GM23338 (cell line): Measurements from ENCODE around the gene PIP. TPM values are rescaled to one million over a fixed set of nuclear protein-coding genes. Genes with fewer than 3 reads are reported as not detected.
"Not testable (repeated sequence)": the region's sequence is repeated elsewhere in the genome, so short reads cannot be mapped to it uniquely, and the experiment has no call there.

Experiments
- ATAC-seq: fragments of 200-7000 bp; cut with Tn5 transposase; 3 replicates; pipeline ENCODE4 v1.9.1; 2020
- DNase-seq: peaks from one replicate; pipeline ENCODE4 v3.0.0-alpha.2; 2015; ENCODE audit warnings: low spot score
- H2AFZ ChIP-seq: fragments of 200-600 bp; sonication (generic); 2 replicates; pipeline ENCODE4 v1.8.0; 2016; ENCODE audit warnings: antibody characterized with exemption, mild to moderate bottlenecking, moderate library complexity
- H3F3A ChIP-seq: fragments of 200-600 bp; sonication (generic); replicated peaks from 2 replicates; pipeline ENCODE4 v1.8.0; 2017; ENCODE audit warnings: antibody characterized with exemption, mixed run types, low read depth
- H3K27ac ChIP-seq: fragments of 200-600 bp; sonication (generic); 2 replicates; pipeline ENCODE4 v1.6.1; 2016; ENCODE audit warnings: low read depth
- H3K27me3 ChIP-seq: fragments of 200-600 bp; sonication (generic); 2 replicates; pipeline ENCODE4 v1.8.0; 2016; ENCODE audit warnings: mild to moderate bottlenecking, mixed run types, moderate library complexity; ENCODE audit not compliant: insufficient read depth
- H3K36me3 ChIP-seq: fragments of 200-600 bp; sonication (generic); 2 replicates; pipeline ENCODE4 v1.8.0; 2016; ENCODE audit warnings: mild to moderate bottlenecking; ENCODE audit not compliant: insufficient read depth
- H3K4me1 ChIP-seq: fragments of 200-600 bp; sonication (generic); 2 replicates; pipeline ENCODE4 v1.8.0; 2016; ENCODE audit warnings: mild to moderate bottlenecking, moderate library complexity; ENCODE audit not compliant: insufficient read depth
- H3K4me2 ChIP-seq: fragments of 200-600 bp; sonication (generic); 2 replicates; pipeline ENCODE4 v1.7.1; 2017; ENCODE audit warnings: mixed run types
- H3K4me3 ChIP-seq: fragments of 200-600 bp; sonication (generic); 2 replicates; pipeline ENCODE4 v1.6.1; 2016; ENCODE audit warnings: mixed run types
- H3K79me2 ChIP-seq: fragments of 200-600 bp; sonication (generic); replicated peaks from 2 replicates; pipeline ENCODE4 v1.8.0; 2017; ENCODE audit warnings: mild to moderate bottlenecking; ENCODE audit not compliant: insufficient read depth
- H3K9me2 ChIP-seq: fragments of 200-600 bp; sonication (generic); 2 replicates; pipeline ENCODE4 v1.8.0; 2017; ENCODE audit not compliant: insufficient read depth
- H4K20me1 ChIP-seq: fragments of 200-600 bp; sonication (generic); replicated peaks from 2 replicates; pipeline ENCODE4 v1.8.0; 2017; ENCODE audit warnings: mild to moderate bottlenecking; ENCODE audit not compliant: insufficient read depth
- H3K27ac Mint-ChIP-seq: 2 replicates; pipeline ENCODE4 v1.8.0; 2020; ENCODE audit warnings: inconsistent platforms, mild to moderate bottlenecking, moderate library complexity, mixed read lengths
- H3K27me3 Mint-ChIP-seq: 3 replicates; pipeline ENCODE4 v1.8.0; 2022; ENCODE audit warnings: low read depth, mild to moderate bottlenecking, moderate library complexity, mixed read lengths, inconsistent platforms; ENCODE audit not compliant: insufficient read depth, poor library complexity
- H3K36me3 Mint-ChIP-seq: 3 replicates; pipeline ENCODE4 v1.8.0; 2021; ENCODE audit warnings: low read depth, mild to moderate bottlenecking, inconsistent platforms, moderate library complexity, mixed read lengths
- H3K4me1 Mint-ChIP-seq: 3 replicates; pipeline ENCODE4 v1.8.0; 2020; ENCODE audit warnings: mild to moderate bottlenecking, inconsistent platforms, mixed read lengths
- H3K4me3 Mint-ChIP-seq: 3 replicates; pipeline ENCODE4 v1.8.0; 2021; ENCODE audit warnings: moderate library complexity, mild to moderate bottlenecking, inconsistent platforms, mixed read lengths
- H3K9me3 Mint-ChIP-seq: 3 replicates; pipeline ENCODE4 v1.8.0; 2020; ENCODE audit warnings: moderate library complexity, mild to moderate bottlenecking, inconsistent platforms, mixed read lengths
- CREB1 ChIP-seq: fragments of 250-450 bp; sonication (Bioruptor Pico); IDR thresholded peaks from 2 replicates; pipeline ENCODE4 v1.5.0; 2020; ENCODE audit warnings: low read depth, mild to moderate bottlenecking, moderate library complexity
- EZH2 ChIP-seq: fragments of 200-600 bp; sonication (generic); IDR thresholded peaks from one replicate; pipeline ENCODE4 v1.8.0; 2017; ENCODE audit warnings: antibody characterized with exemption, mild to moderate bottlenecking, low read depth; ENCODE audit not compliant: unreplicated experiment
- EZH2phosphoT487 ChIP-seq: fragments of 200-600 bp; sonication (generic); IDR thresholded peaks from one replicate; pipeline ENCODE4 v1.8.1; 2018; ENCODE audit warnings: antibody characterized with exemption; ENCODE audit not compliant: unreplicated experiment
- JUNB ChIP-seq: IDR thresholded peaks from one replicate; pipeline ENCODE4 v1.6.1; 2016; ENCODE audit warnings: antibody characterized with exemption; ENCODE audit not compliant: unreplicated experiment
- NANOG ChIP-seq: IDR thresholded peaks from 2 replicates; pipeline ENCODE4 v1.6.1; 2016; ENCODE audit warnings: antibody characterized with exemption, borderline replicate concordance
- POLR2AphosphoS5 ChIP-seq: IDR thresholded peaks from 2 replicates; pipeline ENCODE4 v1.6.1; 2016; ENCODE audit warnings: antibody characterized with exemption, low read depth
- STAT1 ChIP-seq: IDR thresholded peaks from one replicate; pipeline ENCODE4 v1.6.1; 2016; ENCODE audit warnings: antibody characterized with exemption; ENCODE audit not compliant: unreplicated experiment
- ZNF114 ChIP-seq: fragments of 250-450 bp; sonication (Bioruptor Pico); IDR thresholded peaks from 2 replicates; pipeline ENCODE4 v1.5.0; 2020; ENCODE audit warnings: mild to moderate bottlenecking, moderate library complexity
- ZNF331 ChIP-seq: fragments of 250-450 bp; sonication (Bioruptor Pico); IDR thresholded peaks from 2 replicates; pipeline ENCODE4 v1.5.0; 2020; ENCODE audit warnings: low read depth, mild to moderate bottlenecking, moderate library complexity
- polyA plus RNA-seq: library from polyadenylated mRNA; unstranded; fragments of >200 nt; fragmentation: Nextera tagmentation; extraction: Ambion mirVana; gene quantifications from 2 replicates; pipeline ENCODE4 v1.2.1, GENCODE V29; 2016
- total RNA-seq: library from RNA; depleted of rRNA; stranded (reverse); fragments of >200 nt; shearing (Covaris generic); gene quantifications from 2 replicates; pipeline ENCODE4 v1.2.3, GENCODE V29; 2014
- TF ChIP-seq, protein P1 (sequence below): IDR thresholded peaks from one replicate; pipeline ENCODE4 v1.6.1; 2018; ENCODE audit warnings: antibody characterized with exemption; ENCODE audit not compliant: unreplicated experiment
- TF ChIP-seq, protein P2 (sequence below), 2 experiments: fragments of 200-600 bp in 1 of 2; sonication (generic) in 1 of 2; conservative IDR thresholded peaks; 2 replicates each; pipeline versions ENCODE4 v1.5.1 to v1.6.1; 2016 to 2017; ENCODE audit warnings: antibody characterized with exemption in 2 of 2, low read depth in 2 of 2, mild to moderate bottlenecking in 2 of 2, moderate library complexity in 1 of 2
- TF ChIP-seq, protein P3 (sequence below): fragments of 250-450 bp; sonication (Bioruptor Pico); IDR thresholded peaks from 2 replicates; pipeline ENCODE4 v1.5.0; 2020; ENCODE audit warnings: mild to moderate bottlenecking, moderate library complexity

The PIP gene
- total and polyA plus RNA-seq, 2 experiments from 2014 or later = not detected

DNA sequence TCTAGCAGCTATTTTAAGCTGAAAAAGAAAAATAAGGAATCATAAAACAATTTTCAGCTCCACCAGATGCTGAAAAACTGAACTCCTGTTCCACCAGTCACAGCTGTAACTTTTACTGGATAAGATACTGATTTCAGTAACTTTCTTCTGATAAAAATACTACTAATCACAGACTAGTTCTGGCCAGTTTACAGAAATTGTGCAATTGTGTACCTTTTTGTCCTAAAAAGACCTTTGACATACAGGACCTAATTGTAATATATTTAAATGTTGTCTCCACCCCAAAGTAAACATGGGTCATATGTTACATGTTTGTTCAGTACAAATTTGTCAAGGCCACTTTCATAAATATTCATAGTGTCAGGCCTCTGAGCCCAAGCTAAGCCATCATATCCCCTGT is 27.1 kb upstream of the PIP start:
- no peaks in the 10 kb centered on the region for H3K27me3 ChIP-seq
- H3K27ac ChIP-seq = no peak overlapping the region
- no peaks in the 10 kb centered on the region for H3K4me1 Mint-ChIP-seq
- H3K4me1 ChIP-seq = no peaks in the 10 kb centered on the region
- 0 out of 2 replicates have a peak, but pooled peaks cover 3% of the 10 kb centered on the region for H3K9me2 ChIP-seq
- DNase-seq (no peak), ATAC-seq (no peak)
- H3K9me3 Mint-ChIP-seq = peaks cover 9% of the 10 kb centered on the region; the same call in 2 of the 3 replicates
- H3K36me3 ChIP-seq = no peaks in the 10 kb centered on the region; the same call in 1 of the 2 replicates
- no peak overlapping the region for H3K4me3 Mint-ChIP-seq
- TF ChIP-seq NANOG = no peak
- TF ChIP-seq JUNB = no peak
- TF ChIP-seq ZNF114 = no peak
- TF ChIP-seq STAT1 = no peak
- no peak for TF ChIP-seq CREB1 (CRISPR knock-in tag)
- TF ChIP-seq EZH2phosphoT487 = no peak
- no peak for TF ChIP-seq POLR2AphosphoS5
- TF ChIP-seq, protein P1, sequence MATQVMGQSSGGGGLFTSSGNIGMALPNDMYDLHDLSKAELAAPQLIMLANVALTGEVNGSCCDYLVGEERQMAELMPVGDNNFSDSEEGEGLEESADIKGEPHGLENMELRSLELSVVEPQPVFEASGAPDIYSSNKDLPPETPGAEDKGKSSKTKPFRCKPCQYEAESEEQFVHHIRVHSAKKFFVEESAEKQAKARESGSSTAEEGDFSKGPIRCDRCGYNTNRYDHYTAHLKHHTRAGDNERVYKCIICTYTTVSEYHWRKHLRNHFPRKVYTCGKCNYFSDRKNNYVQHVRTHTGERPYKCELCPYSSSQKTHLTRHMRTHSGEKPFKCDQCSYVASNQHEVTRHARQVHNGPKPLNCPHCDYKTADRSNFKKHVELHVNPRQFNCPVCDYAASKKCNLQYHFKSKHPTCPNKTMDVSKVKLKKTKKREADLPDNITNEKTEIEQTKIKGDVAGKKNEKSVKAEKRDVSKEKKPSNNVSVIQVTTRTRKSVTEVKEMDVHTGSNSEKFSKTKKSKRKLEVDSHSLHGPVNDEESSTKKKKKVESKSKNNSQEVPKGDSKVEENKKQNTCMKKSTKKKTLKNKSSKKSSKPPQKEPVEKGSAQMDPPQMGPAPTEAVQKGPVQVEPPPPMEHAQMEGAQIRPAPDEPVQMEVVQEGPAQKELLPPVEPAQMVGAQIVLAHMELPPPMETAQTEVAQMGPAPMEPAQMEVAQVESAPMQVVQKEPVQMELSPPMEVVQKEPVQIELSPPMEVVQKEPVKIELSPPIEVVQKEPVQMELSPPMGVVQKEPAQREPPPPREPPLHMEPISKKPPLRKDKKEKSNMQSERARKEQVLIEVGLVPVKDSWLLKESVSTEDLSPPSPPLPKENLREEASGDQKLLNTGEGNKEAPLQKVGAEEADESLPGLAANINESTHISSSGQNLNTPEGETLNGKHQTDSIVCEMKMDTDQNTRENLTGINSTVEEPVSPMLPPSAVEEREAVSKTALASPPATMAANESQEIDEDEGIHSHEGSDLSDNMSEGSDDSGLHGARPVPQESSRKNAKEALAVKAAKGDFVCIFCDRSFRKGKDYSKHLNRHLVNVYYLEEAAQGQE = no peak
- TF ChIP-seq, protein P2, sequence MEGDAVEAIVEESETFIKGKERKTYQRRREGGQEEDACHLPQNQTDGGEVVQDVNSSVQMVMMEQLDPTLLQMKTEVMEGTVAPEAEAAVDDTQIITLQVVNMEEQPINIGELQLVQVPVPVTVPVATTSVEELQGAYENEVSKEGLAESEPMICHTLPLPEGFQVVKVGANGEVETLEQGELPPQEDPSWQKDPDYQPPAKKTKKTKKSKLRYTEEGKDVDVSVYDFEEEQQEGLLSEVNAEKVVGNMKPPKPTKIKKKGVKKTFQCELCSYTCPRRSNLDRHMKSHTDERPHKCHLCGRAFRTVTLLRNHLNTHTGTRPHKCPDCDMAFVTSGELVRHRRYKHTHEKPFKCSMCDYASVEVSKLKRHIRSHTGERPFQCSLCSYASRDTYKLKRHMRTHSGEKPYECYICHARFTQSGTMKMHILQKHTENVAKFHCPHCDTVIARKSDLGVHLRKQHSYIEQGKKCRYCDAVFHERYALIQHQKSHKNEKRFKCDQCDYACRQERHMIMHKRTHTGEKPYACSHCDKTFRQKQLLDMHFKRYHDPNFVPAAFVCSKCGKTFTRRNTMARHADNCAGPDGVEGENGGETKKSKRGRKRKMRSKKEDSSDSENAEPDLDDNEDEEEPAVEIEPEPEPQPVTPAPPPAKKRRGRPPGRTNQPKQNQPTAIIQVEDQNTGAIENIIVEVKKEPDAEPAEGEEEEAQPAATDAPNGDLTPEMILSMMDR (conservative IDR thresholded peaks at IDR 0.05; ENCODE audit: low read depth in 2 of 2) = no peak
- no peak for TF ChIP-seq EZH2
- no peak for TF ChIP-seq ZNF331 (CRISPR knock-in tag)
- TF ChIP-seq, protein P3, sequence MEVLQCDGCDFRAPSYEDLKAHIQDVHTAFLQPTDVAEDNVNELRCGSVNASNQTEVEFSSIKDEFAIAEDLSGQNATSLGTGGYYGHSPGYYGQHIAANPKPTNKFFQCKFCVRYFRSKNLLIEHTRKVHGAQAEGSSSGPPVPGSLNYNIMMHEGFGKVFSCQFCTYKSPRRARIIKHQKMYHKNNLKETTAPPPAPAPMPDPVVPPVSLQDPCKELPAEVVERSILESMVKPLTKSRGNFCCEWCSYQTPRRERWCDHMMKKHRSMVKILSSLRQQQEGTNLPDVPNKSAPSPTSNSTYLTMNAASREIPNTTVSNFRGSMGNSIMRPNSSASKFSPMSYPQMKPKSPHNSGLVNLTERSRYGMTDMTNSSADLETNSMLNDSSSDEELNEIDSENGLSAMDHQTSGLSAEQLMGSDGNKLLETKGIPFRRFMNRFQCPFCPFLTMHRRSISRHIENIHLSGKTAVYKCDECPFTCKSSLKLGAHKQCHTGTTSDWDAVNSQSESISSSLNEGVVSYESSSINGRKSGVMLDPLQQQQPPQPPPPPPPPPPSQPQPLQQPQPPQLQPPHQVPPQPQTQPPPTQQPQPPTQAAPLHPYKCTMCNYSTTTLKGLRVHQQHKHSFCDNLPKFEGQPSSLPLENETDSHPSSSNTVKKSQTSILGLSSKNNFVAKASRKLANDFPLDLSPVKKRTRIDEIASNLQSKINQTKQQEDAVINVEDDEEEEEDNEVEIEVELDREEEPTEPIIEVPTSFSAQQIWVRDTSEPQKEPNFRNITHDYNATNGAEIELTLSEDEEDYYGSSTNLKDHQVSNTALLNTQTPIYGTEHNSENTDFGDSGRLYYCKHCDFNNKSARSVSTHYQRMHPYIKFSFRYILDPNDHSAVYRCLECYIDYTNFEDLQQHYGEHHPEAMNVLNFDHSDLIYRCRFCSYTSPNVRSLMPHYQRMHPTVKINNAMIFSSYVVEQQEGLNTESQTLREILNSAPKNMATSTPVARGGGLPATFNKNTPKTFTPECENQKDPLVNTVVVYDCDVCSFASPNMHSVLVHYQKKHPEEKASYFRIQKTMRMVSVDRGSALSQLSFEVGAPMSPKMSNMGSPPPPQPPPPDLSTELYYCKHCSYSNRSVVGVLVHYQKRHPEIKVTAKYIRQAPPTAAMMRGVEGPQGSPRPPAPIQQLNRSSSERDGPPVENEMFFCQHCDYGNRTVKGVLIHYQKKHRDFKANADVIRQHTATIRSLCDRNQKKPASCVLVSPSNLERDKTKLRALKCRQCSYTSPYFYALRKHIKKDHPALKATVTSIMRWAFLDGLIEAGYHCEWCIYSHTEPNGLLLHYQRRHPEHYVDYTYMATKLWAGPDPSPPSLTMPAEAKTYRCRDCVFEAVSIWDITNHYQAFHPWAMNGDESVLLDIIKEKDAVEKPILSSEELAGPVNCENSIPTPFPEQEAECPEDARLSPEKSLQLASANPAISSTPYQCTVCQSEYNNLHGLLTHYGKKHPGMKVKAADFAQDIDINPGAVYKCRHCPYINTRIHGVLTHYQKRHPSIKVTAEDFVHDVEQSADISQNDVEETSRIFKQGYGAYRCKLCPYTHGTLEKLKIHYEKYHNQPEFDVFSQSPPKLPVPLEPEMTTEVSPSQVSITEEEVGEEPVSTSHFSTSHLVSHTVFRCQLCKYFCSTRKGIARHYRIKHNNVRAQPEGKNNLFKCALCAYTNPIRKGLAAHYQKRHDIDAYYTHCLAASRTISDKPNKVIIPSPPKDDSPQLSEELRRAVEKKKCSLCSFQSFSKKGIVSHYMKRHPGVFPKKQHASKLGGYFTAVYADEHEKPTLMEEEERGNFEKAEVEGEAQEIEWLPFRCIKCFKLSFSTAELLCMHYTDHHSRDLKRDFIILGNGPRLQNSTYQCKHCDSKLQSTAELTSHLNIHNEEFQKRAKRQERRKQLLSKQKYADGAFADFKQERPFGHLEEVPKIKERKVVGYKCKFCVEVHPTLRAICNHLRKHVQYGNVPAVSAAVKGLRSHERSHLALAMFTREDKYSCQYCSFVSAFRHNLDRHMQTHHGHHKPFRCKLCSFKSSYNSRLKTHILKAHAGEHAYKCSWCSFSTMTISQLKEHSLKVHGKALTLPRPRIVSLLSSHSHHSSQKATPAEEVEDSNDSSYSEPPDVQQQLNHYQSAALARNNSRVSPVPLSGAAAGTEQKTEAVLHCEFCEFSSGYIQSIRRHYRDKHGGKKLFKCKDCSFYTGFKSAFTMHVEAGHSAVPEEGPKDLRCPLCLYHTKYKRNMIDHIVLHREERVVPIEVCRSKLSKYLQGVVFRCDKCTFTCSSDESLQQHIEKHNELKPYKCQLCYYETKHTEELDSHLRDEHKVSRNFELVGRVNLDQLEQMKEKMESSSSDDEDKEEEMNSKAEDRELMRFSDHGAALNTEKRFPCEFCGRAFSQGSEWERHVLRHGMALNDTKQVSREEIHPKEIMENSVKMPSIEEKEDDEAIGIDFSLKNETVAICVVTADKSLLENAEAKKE = no peak
- H3F3A ChIP-seq = no peaks in the 10 kb centered on the region
- no peak overlapping the region for H3K4me3 ChIP-seq
- peaks cover 3% of the 10 kb centered on the region; the same call in 2 of the 3 replicates for H3K36me3 Mint-ChIP-seq
- no peak overlapping the region for H2AFZ ChIP-seq
- H3K79me2 ChIP-seq = no peaks in the 10 kb centered on the region
- no peaks in the 10 kb centered on the region for H3K27me3 Mint-ChIP-seq
- no peak overlapping the region for H3K4me2 ChIP-seq
- no peaks in the 10 kb centered on the region for H4K20me1 ChIP-seq
- H3K27ac Mint-ChIP-seq = no peak overlapping the region

DNA sequence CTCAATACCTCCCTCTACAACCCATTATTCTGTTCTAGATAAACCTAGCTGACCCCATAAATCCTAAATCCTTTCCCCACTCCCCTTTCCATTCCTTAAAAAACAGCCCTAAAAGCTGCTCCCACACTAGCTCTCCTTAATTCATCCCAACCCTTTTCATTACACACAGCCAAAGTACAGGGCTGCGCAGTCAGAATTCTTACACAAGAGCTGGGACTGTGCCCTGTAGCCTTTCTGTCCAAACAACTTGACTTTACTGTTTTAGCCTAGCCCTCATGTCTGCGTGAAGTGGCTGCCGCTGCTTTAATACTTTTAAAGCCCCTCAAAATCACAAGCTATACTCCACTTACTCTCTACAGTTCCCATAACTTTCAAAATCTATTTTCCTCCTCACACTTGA is 23.9 kb upstream of the PIP start:
- H3K27ac Mint-ChIP-seq, ATAC-seq, H3K4me1 ChIP-seq, H3K27me3 Mint-ChIP-seq, H3F3A ChIP-seq, DNase-seq, H3K4me3 ChIP-seq, H3K4me3 Mint-ChIP-seq, H3K36me3 Mint-ChIP-seq, H3K27me3 ChIP-seq, H3K9me2 ChIP-seq, H4K20me1 ChIP-seq, H3K4me1 Mint-ChIP-seq, H2AFZ ChIP-seq, H3K36me3 ChIP-seq, H3K27ac ChIP-seq, H3K9me3 Mint-ChIP-seq, H3K79me2 ChIP-seq, H3K4me2 ChIP-seq: not testable (repeated sequence)
